Neural cell (in vitro differentiated cells): ENCODE data around the gene RNGTT. TPM values are rescaled to one million over a fixed set of nuclear protein-coding genes. Genes with fewer than 3 reads are reported as not detected.

Source experiments
- H2AFZ ChIP-seq: fragments of 200-600, 300-800 bp; sonication (generic), shearing (Covaris generic); 2 replicates; pipeline ENCODE4 v1.6.0; 2014; ENCODE audit warnings: low read depth, mild to moderate bottlenecking, antibody characterized with exemption, low read length, moderate library complexity
- H3F3A ChIP-seq: fragments of 200-600 bp; shearing (Covaris generic); 2 replicates; pipeline ENCODE4 v1.6.1; 2016; ENCODE audit warnings: mild to moderate bottlenecking, moderate library complexity, mixed read lengths, antibody characterized with exemption, low read length; ENCODE audit not compliant: insufficient read depth, poor library complexity, severe bottlenecking
- H3K27ac ChIP-seq: fragments of 200-600, 300-800 bp; sonication (generic), shearing (Covaris generic); 2 replicates; pipeline ENCODE4 v1.5.1; 2014; ENCODE audit warnings: mild to moderate bottlenecking, low read length, moderate library complexity
- H3K27me3 ChIP-seq: fragments of 300-800, 200-600 bp; sonication (generic), shearing (Covaris generic); 2 replicates; pipeline ENCODE4 v1.6.0; 2014; ENCODE audit warnings: mild to moderate bottlenecking, low read depth, low read length, moderate library complexity; ENCODE audit not compliant: insufficient read depth
- H3K36me3 ChIP-seq: fragments of 300-800, 200-600 bp; sonication (generic), shearing (Covaris generic); 2 replicates; pipeline ENCODE4 v1.5.1; 2014; ENCODE audit warnings: mild to moderate bottlenecking, antibody characterized with exemption, low read length, moderate library complexity; ENCODE audit not compliant: insufficient read depth
- H3K4me2 ChIP-seq: fragments of 300-800, 200-600 bp; sonication (generic), shearing (Covaris generic); 2 replicates; pipeline ENCODE4 v1.6.0; 2014; ENCODE audit warnings: mild to moderate bottlenecking, low read length
- H3K4me3 ChIP-seq: fragments of 300-800, 200-600 bp; sonication (generic), shearing (Covaris generic); 2 replicates; pipeline ENCODE4 v1.5.1; 2014; ENCODE audit warnings: mild to moderate bottlenecking, low read length, moderate library complexity
- H3K79me2 ChIP-seq: fragments of 200-600 bp; shearing (Covaris generic); replicated peaks from 2 replicates; pipeline ENCODE4 v1.6.0; 2014; ENCODE audit warnings: mild to moderate bottlenecking, low read length, moderate library complexity; ENCODE audit not compliant: insufficient read depth
- H3K9ac ChIP-seq: fragments of 300-800, 200-600 bp; sonication (generic), shearing (Covaris generic); 2 replicates; pipeline ENCODE4 v1.6.1; 2016; ENCODE audit warnings: mild to moderate bottlenecking, low read length, mixed read lengths
- H3K9me2 ChIP-seq: fragments of 200-600 bp; shearing (Covaris generic); 2 replicates; pipeline ENCODE4 v1.6.1; 2016; ENCODE audit warnings: mild to moderate bottlenecking, low read length, mixed read lengths; ENCODE audit not compliant: insufficient read depth
- H3K9me3 ChIP-seq: fragments of 200-600, 300-800 bp; sonication (generic), shearing (Covaris generic); 2 replicates; pipeline ENCODE4 v1.6.1; 2016; ENCODE audit warnings: mild to moderate bottlenecking, mixed run types, low read length, moderate library complexity, mixed read lengths
- H4K20me1 ChIP-seq: fragments of 200-600 bp; shearing (Covaris generic); 2 replicates; pipeline ENCODE4 v1.6.1; 2016; ENCODE audit warnings: mild to moderate bottlenecking, mixed run types; ENCODE audit not compliant: insufficient read depth
- CTCF ChIP-seq: fragments of 450-650 bp; IDR thresholded peaks from 2 replicates; pipeline ENCODE4 v1.5.1; 2014; ENCODE audit warnings: antibody characterized with exemption, mild to moderate bottlenecking, moderate library complexity; ENCODE audit not compliant: poor library complexity, severe bottlenecking
- EP300 ChIP-seq: fragments of 450-650 bp; conservative IDR thresholded peaks from 2 replicates; pipeline ENCODE4 v1.6.1; 2014; ENCODE audit warnings: antibody characterized with exemption, mild to moderate bottlenecking, moderate library complexity; ENCODE audit not compliant: poor library complexity, severe bottlenecking
- EZH2 ChIP-seq: fragments of 200-600, 300-800 bp; shearing (Covaris generic), sonication (generic); IDR thresholded peaks from 2 replicates; pipeline ENCODE4 v1.6.1; 2014; ENCODE audit warnings: antibody characterized with exemption, low read length, borderline replicate concordance, mild to moderate bottlenecking; ENCODE audit not compliant: insufficient read depth, poor library complexity, severe bottlenecking
- MXI1 ChIP-seq: fragments of 450-650 bp; conservative IDR thresholded peaks from 2 replicates; pipeline ENCODE4 v1.6.1; 2014; ENCODE audit warnings: antibody characterized with exemption, mild to moderate bottlenecking; ENCODE audit not compliant: poor library complexity, severe bottlenecking
- RAD21 ChIP-seq: fragments of 450-650 bp; conservative IDR thresholded peaks from 2 replicates; pipeline ENCODE4 v1.6.1; 2014; ENCODE audit warnings: antibody characterized with exemption, mild to moderate bottlenecking, moderate library complexity
- REST ChIP-seq: IDR thresholded peaks from 2 replicates; pipeline ENCODE4 v1.6.1; 2012; ENCODE audit warnings: borderline replicate concordance
- SMC3 ChIP-seq: fragments of 450-650 bp; conservative IDR thresholded peaks from 2 replicates; pipeline ENCODE4 v1.6.1; 2014; ENCODE audit warnings: antibody characterized with exemption, mild to moderate bottlenecking, moderate library complexity; ENCODE audit not compliant: poor library complexity
- TAF1 ChIP-seq: IDR thresholded peaks from 2 replicates; pipeline ENCODE4 v1.6.1; 2012; ENCODE audit warnings: low read depth
- polyA plus RNA-seq: library from polyadenylated mRNA; depleted of rRNA; stranded (reverse); fragments of >200 nt; gene quantifications from 2 replicates; pipeline ENCODE4 v1.2.3, GENCODE V29; 2014
- small RNA-seq, 3 experiments: library from RNA; depleted of rRNA; stranded (forward); fragments of <200 nt; gene quantifications; one replicate each; pipeline ENCODE3, GENCODE V24; 2012

The RNGTT gene
- polyA plus RNA-seq, 1 donor from 2014 or later: 28.3 TPM

GRCh38 chr6:88561954-88562315, 401.5 kb downstream of the RNGTT start:
- Histone ChIP-seq H3K27me3 (no peaks in the 10 kb centered on the region), H3K27ac (peak overlapping the region; percentile 70), H4K20me1 (no peaks in the 10 kb centered on the region), H3K79me2 (no peaks in the 10 kb centered on the region), H2AFZ (no peak overlapping the region), H3K9me3 (no peaks in the 10 kb centered on the region), H3K36me3 (no peaks in the 10 kb centered on the region), H3F3A (no peaks in the 10 kb centered on the region), H3K4me3 (peak overlapping the region; percentile 39), H3K9me2 (no peaks in the 10 kb centered on the region), H3K9ac (no peak overlapping the region), H3K4me2 (no peak overlapping the region)
- TF ChIP-seq SMC3 (no peak), REST (no peak), EZH2 (no peak), EP300 (no peak), CTCF (no peak), TAF1 (no peak), MXI1 (no peak), RAD21 (no peak)

- no peaks in the 10 kb centered on the region for H4K20me1 ChIP-seq
- H3K9me2 ChIP-seq: no peaks in the 10 kb centered on the region
- H3K4me3 ChIP-seq: no peak overlapping the region
- no peaks in the 10 kb centered on the region for H3F3A ChIP-seq
- no peaks in the 10 kb centered on the region for H3K27me3 ChIP-seq
- no peak overlapping the region for H3K9ac ChIP-seq
- H3K4me2 ChIP-seq: no peak overlapping the region
- H3K79me2 ChIP-seq: no peaks in the 10 kb centered on the region
- peak overlapping the region; percentile 70 for H3K27ac ChIP-seq
- no peaks in the 10 kb centered on the region for H3K36me3 ChIP-seq
- H3K9me3 ChIP-seq: no peaks in the 10 kb centered on the region
- H2AFZ ChIP-seq: no peak overlapping the region
- no peak for TF ChIP-seq EP300
Observed at GRCh38 chr6:88561034-88561953, 402.1 kb downstream of the RNGTT start.

Small RNA genes within 50 kb of the gene (small RNA-seq; reads per million reads assigned to genes)
- gene AL079342.1: 0 reads per million in 3 experiments
- 0 reads per million in 3 experiments for gene RF00045

Other genes starting within 250 kb of the RNGTT start
- 17.9 and 22.2 TPM in 2 replicates for gene PNRC1, start 117.1 kb upstream of the RNGTT start, polyA plus RNA-seq
- gene SRSF12, start 154.5 kb upstream of the RNGTT start, polyA plus RNA-seq: 42.1 and 44.0 TPM in 2 replicates
- gene PM20D2, start 182.4 kb upstream of the RNGTT start, polyA plus RNA-seq: 27.6 and 28.2 TPM in 2 replicates